ENCODE data around the gene CELSR1. TPM values are rescaled to one million over a fixed set of nuclear protein-coding genes. Genes with fewer than 3 reads are reported as not detected.

The CELSR1 gene
- total and polyA plus RNA-seq, 2 of the 13 experiments (the other 11 are each of a cell fraction or from before 2014, with no cell fraction given) = 0.78 to 1.8 TPM

GRCh38 chr22:46379066-46379930, 158.1 kb downstream of the CELSR1 start (continued):
- TF ChIP-seq ATF2 (CRISPR knock-in tag; IDR thresholded peaks at IDR 0.05) (no peak), PAWR (CRISPR knock-in tag; IDR thresholded peaks at IDR 0.05; ENCODE audit: borderline replicate concordance) (no peak), MAZ (IDR thresholded peaks at IDR 0.05; ENCODE audit: borderline replicate concordance, low read depth, low read length) (no peak), MAZ (CRISPR knock-in tag; IDR thresholded peaks at IDR 0.05; ENCODE audit: low read depth) (no peak), SRSF1 (optimal IDR thresholded peaks at IDR 0.05; ENCODE audit: low read depth, low read length) (peak; percentile 84), ZNF383 (CRISPR knock-in tag; IDR thresholded peaks at IDR 0.05; ENCODE audit: borderline replicate concordance) (no peak), ARID3A (IDR thresholded peaks at IDR 0.05; ENCODE audit: low read depth, low read length) (no peak), LCORL (IDR thresholded peaks at IDR 0.05) (no peak), LCORL (CRISPR knock-in tag; IDR thresholded peaks at IDR 0.05) (no peak), FOSL2 (CRISPR knock-in tag; IDR thresholded peaks at IDR 0.05) (peak; percentile 33; the same call in 1 of the 2 replicates), ZNF333 (CRISPR knock-in tag; IDR thresholded peaks at IDR 0.05; ENCODE audit: borderline replicate concordance) (no peak), ZBTB4 (CRISPR knock-in tag; IDR thresholded peaks at IDR 0.05; ENCODE audit: borderline replicate concordance) (no peak), SAP130 (CRISPR knock-in tag; IDR thresholded peaks at IDR 0.05; ENCODE audit: low read depth) (peak; percentile 48; the same call in 1 of the 2 replicates), CHD4 (IDR thresholded peaks at IDR 0.05; ENCODE audit: borderline replicate concordance, low read length) (peak; percentile 97), CSRNP1 (CRISPR knock-in tag; IDR thresholded peaks at IDR 0.05) (no peak), PAXIP1 (CRISPR knock-in tag; conservative IDR thresholded peaks at IDR 0.05) (peak; percentile 41; the same call in 1 of the 2 replicates)
